Measurements from ENCODE around the gene SETD1A.
A peak's percentile ranks its signal among the peaks of the same experiment; 100 is the strongest.

DNA sequence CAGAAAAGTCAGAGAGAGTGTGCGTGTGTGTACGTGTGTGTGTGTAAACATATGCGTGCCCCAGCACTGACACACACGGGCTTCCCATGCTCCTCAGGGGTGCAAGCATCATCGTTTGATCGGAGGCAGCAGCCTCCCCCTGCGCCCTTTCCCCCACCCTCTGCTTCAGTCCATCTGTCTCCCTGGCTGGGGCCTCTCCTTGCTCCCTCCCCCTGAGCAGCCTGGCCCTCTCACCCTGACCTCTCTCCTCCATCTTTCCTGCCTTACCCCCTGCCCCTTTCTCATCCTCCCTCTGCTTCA, 48.5 kb downstream of the SETD1A start:
- TF ChIP-seq, protein P1, sequence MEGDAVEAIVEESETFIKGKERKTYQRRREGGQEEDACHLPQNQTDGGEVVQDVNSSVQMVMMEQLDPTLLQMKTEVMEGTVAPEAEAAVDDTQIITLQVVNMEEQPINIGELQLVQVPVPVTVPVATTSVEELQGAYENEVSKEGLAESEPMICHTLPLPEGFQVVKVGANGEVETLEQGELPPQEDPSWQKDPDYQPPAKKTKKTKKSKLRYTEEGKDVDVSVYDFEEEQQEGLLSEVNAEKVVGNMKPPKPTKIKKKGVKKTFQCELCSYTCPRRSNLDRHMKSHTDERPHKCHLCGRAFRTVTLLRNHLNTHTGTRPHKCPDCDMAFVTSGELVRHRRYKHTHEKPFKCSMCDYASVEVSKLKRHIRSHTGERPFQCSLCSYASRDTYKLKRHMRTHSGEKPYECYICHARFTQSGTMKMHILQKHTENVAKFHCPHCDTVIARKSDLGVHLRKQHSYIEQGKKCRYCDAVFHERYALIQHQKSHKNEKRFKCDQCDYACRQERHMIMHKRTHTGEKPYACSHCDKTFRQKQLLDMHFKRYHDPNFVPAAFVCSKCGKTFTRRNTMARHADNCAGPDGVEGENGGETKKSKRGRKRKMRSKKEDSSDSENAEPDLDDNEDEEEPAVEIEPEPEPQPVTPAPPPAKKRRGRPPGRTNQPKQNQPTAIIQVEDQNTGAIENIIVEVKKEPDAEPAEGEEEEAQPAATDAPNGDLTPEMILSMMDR (conservative IDR thresholded peaks at IDR 0.05; ENCODE audit: low read depth, low read length): no peak
- TF ChIP-seq FOS (IDR thresholded peaks at IDR 0.05; ENCODE audit: low read depth, low read length) (no peak), POLR2A (IDR thresholded peaks at IDR 0.05; ENCODE audit: low read depth, low read length) (no peak), MAZ (IDR thresholded peaks at IDR 0.05; ENCODE audit: borderline replicate concordance, low read depth, low read length) (0 out of 2 replicates have a peak, but pooled peaks have one; percentile 26), RCOR1 (IDR thresholded peaks at IDR 0.05; ENCODE audit: insufficient replicate concordance, low read length) (no peak), SMC3 (IDR thresholded peaks at IDR 0.05; ENCODE audit: low read depth, low read length) (no peak), CHD1 (IDR thresholded peaks at IDR 0.05; ENCODE audit: low read depth, low read length) (no peak)
- TF ChIP-seq, protein P2, sequence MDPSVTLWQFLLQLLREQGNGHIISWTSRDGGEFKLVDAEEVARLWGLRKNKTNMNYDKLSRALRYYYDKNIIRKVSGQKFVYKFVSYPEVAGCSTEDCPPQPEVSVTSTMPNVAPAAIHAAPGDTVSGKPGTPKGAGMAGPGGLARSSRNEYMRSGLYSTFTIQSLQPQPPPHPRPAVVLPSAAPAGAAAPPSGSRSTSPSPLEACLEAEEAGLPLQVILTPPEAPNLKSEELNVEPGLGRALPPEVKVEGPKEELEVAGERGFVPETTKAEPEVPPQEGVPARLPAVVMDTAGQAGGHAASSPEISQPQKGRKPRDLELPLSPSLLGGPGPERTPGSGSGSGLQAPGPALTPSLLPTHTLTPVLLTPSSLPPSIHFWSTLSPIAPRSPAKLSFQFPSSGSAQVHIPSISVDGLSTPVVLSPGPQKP (IDR thresholded peaks at IDR 0.05; ENCODE audit: borderline replicate concordance, low read depth, low read length): no peak

All from IMR-90 (cell line).